ENCODE results near the gene VAV1.
"Not testable (repeated sequence)": the region's sequence is repeated elsewhere in the genome, so short reads cannot be mapped to it uniquely, and the experiment has no call there.

VAV1 gene

DNA sequence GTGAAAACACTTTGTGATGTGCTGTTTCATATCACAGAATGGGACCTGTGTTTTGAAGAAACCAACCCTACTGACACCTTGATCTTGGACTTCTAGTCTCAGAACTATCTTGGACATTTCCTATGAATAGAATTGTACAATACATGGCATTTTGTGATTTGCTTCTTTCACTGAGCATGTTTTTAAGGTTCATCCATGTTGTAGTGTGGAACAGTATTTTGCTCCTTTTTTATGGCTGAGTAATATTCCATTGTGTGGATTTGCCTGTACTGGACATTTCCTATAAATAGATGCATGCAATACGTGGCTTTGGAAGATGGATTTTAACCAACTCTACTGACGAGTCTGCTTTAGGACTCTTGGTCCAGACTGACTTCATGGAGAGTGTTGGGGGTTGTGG, 46.8 kb downstream of the VAV1 start:
- no peak for DNase-seq

DNA sequence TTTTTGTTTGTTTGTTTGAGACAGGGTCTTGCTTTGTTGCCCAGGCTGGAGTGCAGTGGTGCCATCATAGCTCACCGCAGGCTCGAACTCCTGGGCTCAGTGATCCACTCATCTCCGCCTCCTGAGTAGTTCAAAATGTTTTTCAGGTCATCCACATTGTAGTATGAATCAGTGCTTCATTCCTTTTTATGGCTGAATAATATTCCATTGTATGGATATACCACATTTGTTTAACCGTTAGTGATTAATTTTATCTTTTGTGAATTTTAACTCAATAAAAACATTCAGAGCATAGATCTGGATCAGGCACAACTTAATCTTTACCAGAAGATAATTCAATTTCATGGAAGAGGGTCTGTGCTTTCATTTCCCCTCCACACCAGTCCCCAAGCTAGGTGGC, 47.7 kb downstream of the VAV1 start:
- no peak for DNase-seq

DNA sequence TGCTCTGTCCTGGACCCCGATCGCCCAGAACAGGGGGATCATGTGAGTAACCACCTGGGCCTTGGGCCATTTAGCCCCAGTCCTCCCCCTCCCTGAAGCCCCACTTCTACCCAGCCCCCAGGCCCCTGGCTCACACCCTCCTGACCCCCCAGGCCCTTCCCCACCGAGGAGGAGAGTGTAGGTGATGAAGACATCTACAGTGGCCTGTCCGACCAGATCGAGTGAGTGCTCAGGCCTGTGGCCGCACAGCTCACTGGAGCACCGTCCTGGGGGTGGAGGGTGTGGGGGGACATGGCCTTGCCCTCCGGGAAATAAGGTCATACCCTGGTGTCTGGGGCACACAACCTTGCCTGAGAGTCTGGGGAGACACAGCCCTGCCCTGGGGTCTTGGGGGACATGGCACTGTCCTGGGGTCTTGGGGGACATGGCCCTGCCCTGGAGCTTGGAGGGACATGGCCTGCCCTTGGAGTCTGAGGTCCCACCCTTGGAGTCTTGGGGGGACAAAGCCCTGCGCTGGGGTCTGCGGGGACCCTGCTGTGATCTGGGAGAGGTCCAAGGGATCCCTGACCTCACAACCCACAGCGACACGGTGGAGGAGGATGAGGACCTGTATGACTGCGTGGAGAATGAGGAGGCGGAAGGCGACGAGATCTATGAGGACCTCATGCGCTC, 49.3 kb downstream of the VAV1 start:
- DNase-seq, result no peak

DNA sequence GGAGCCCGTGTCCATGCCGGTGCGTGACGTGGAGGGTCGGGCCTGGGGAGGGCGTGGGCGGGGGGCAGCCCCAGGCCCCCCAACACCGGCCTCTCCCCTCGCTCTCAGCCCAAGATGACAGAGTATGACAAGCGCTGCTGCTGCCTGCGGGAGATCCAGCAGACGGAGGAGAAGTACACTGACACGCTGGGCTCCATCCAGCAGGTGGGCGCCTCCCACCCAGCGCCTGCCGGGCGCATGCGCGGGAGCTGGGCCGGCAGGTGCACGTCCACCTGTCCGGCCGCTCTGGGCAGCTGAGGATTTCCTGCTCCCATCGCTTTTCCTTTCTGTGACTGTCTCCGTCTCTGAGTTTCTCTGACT, 49.8 kb downstream of the VAV1 start:
- no peak for DNase-seq

DNA sequence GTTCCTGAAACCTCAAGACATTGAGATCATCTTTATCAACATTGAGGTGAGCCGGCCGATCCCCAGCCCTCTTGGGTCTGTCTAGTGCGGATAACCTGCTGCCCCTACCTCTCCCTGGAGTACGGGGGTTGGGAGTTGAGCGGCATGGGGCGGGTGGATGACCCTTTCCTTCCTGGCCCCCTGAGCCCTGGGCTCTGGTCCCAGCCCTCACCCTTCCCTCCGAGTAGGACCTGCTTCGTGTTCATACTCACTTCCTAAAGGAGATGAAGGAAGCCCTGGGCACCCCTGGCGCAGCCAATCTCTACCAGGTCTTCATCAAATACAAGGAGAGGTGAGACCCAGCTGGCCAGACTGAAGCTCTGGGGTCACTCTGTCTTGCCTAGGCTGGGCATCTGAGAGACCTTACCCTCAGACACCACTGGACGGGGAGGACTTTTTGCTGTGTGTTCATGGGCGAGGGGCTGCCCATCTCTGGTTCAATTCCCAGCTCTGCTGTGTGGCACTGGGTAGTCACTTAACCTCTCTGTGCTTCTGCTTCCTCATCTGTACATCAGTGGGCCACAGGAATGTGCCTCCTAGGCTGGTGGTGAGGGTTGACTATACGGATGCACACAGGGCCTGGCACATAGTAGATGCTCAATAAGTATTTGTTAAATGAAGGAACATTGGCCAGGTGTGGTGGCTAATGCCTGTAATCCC, 52.7 kb downstream of the VAV1 start:
- DNase-seq, result no peak

DNA sequence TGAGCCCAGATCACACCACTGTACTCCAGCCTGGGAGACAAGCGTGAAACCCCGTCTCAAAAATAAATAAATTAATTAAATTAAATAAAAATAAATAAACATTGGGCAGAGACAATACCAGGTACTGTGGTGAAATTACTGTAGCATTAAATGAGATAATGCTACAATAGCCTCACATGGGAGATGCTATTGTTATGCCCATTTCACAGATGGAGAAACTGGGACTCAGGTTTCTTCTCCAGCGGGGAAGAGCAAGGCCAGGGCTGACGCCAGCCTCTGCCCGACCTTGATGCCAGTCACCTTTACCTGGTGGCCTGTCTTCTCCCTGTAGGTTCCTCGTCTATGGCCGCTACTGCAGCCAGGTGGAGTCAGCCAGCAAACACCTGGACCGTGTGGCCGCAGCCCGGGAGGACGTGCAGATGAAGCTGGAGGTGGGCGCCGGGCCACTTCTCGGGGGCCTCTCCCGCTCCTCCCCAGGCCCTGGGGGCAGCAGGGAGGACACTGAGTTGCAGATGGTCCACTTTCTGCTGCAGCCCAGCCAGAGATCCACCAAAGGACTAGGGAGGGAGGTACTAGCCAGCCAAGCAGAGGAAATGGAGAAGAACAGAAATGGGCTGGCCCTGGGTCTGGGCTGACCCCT, 53.9 kb downstream of the VAV1 start:
- DNase-seq, result no peak

DNA sequence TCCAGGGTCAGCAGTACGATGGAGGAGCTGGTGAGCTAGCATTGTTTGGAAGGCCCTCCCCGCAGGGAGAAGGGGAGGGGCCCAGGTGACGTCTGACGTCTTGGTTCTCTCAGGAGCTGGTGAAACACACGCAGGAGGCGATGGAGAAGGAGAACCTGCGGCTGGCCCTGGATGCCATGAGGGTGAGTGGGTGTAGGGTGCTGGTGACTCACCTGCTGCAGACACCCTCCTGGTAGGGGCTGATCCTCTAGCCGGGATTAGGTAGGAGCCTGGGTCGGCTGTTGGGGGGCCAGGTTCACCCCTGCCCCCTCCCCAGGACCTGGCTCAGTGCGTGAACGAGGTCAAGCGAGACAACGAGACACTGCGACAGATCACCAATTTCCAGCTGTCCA, 55.8 kb downstream of the VAV1 start:
- DNase-seq, result no peak

DNA sequence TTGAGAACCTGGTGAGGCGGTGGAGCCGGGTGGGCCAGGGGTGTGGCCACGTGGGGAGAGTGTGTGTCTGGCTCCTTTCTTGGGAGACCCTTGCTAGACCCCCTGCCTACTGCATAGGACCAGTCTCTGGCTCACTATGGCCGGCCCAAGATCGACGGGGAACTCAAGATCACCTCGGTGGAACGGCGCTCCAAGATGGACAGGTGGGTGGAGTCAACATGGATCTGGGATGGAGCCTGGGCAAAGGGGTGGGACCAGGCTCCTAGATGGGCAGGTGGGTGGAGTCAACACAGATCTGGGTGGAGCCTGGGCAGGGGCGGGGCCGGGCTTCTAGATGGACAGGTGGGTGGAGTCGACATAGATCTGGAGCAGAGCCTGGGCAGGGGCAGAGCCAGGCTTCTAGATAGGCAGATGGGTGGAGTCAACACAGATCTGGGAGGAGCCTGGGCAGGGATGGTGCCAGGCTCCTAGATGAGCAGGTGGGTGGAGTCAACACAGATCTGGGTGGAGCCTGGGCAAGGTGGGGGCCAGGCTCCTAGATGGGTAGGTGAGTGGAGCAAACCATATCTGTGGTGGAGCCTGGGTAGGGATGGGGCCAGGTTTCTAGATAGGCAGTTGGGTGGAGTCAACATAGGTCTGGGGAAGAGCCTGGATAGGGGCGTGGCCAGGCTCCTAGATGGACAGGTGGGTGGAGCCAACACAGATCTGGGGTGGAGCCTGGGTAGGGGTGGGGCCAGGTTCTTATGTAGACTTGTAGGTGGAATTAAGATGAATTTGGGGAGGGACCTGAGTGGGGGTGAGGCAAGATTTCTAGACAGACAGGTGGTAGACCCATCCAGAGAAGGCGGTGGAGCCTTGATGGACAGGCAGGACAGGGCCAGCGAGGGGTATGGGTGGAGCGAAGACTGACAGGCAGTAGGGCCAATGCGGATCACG, 56.5 kb downstream of the VAV1 start:
- DNase-seq, result no peak

DNA sequence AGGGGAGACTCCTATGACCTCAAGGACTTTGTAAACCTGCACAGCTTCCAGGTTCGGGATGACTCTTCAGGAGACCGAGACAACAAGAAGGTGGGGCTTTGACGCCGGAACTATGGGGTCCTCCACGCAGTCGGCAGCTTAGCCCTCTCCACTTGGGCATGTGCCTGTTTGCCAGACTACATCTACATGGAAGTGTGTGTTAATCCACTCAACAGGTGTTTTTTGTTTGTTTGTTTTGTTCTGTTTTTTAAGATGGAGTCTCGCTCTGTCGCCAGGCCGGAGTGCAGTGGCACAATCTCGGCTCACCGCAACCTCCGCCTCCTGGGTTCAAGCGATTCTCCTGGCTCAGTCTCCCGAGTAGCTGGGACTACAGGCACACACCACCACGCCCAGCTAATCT, 57.3 kb downstream of the VAV1 start:
- DNase-seq, result not testable (repeated sequence)

DNA sequence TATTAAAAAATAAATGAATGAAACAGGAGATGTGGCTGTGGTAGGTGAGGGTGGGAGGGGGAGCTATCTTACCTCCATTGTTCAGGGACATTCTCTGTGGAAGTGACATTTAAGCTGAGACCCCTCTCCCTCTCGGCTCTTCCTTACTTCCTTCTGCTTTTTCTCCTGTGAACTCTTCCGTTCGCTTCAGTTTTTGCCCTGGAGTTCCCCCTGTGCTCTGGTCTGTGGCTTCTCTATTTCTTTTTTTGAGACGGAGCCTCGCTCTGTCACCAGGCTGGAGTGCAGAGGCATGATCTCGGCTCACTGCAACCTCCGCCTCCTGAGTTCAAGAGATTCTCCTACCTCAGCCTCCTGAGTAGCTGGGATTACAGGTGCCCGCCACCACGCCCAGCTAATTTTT, 58.6 kb downstream of the VAV1 start:
- DNase-seq, result not testable (repeated sequence)

DNA sequence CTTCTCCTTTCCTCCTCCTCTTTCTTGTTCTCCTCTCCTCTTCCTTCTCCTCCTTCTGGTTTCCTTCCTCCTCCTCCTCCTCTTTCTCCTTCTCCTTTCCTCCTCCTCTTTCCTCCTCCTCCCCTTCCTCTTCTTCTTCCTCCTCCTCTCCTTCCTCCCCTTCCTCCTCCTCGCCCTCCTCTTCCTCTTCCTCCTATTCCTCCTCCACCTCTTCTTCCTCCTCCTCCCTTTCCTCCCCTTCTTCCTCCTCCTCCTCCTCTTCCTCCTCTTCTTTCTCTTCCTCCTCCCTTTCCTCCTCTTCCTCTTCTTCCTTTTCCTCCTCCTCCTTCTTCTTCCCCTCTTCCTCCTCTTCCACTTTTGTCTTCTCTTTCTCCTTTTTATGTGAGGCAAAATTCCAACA, 59.9 kb downstream of the VAV1 start:
- DNase-seq, result no peak

DNA sequence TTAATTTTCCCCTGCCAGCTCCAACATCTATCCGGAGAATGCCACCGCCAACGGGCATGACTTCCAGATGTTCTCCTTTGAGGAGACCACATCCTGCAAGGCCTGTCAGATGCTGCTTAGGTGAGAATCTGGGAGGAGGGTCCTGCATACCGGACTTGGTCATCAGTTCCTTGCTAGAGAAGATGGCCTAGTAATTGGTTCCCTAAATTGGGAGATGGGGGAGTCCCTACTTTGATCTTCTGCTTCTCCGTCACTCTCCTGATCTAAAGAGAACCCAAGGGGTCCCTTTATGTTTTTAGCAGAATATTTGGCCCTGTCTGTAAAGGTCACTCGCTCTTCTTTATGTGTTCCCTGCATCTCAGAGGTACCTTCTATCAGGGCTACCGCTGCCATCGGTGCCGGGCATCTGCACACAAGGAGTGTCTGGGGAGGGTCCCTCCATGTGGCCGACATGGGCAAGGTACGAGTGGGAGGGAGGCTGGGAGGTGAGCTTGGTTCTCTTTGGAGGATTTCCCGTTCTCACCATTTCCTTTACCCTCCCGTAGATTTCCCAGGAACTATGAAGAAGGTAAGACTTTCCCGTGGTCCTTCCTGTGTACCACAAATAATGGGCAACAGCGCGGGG, 60.8 kb downstream of the VAV1 start:
- DNase-seq, result no peak

DNA sequence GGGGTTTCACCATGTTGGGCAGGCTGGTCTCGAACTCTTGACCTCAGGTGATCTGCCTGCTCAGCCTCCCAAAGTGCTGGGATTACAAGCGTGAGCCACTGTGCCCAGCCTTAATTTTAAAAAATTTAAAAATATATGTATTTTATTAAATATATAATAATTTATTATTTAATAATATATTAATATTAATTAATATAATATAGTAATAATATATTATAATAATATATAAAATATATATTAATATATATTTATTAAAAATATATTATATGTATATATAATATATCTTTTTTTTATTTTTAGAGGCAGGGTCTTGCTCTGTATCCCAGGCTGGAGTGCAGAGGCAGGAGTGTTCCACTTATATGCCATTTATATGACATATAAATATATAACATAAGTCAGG, 61.9 kb downstream of the VAV1 start:
- DNase-seq, result no peak

DNA sequence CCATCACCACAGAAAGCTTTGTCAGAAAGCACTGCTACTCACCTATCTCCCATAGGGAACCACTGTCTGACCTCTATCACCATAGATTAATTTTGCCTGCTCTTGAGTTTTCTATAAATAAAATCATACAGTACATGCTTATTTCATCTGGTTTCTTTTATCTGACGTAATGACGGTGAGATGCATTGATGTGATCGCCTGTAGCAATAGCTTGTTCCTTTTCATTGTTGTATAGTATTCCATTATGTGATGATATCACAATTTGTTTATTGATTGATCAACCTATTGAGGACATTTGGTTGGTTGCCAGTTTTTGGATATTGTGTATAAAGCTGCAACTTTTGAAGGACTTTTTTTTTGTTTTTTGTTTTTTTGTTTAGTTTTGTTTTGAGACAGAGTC, 63.0 kb downstream of the VAV1 start:
- DNase-seq, result no peak

DNA sequence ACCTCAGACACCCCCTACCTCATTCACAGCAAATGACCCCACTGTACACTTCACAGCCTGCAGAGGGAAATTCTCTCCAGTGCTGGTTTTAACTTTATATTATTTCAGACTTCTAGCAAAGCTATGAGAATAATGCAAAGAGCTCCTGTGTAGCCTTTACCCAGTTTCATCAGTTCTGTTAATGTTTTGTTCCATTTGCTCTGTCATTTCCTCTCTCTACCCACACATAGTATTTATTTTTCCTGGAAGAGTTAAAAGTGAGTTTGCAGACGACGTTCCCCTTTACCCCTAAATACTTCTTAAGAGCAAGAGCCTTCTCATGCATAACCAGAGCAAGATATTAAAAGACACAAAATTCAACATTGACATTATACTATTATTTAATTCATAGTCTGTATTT, 65.0 kb downstream of the VAV1 start:
- DNase-seq, result no peak

DNA sequence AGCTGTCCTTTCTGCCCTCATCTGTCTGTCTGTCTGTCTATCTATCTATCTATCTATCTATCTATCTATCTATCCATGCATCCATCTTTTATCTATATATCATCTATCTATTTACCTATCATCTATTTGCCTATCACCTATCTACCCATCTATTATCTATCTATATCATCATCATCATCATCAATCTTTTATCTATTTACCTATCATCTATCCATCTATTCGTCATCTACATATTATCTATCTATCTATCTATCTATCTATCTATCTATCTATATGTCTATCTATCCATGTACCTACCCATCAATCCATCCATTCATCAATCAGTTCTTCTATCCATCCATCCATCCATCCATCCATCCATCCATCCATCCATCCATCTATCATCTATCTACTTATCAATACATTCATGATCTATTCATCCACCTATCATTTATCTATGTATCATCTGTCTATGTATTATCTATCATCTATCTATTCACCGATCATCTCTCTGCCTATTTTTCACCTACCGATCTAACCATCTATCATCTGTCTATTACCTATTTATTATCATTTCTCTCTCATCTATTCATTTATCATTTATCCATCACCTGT, 65.7 kb downstream of the VAV1 start:
- DNase-seq, result no peak

DNA sequence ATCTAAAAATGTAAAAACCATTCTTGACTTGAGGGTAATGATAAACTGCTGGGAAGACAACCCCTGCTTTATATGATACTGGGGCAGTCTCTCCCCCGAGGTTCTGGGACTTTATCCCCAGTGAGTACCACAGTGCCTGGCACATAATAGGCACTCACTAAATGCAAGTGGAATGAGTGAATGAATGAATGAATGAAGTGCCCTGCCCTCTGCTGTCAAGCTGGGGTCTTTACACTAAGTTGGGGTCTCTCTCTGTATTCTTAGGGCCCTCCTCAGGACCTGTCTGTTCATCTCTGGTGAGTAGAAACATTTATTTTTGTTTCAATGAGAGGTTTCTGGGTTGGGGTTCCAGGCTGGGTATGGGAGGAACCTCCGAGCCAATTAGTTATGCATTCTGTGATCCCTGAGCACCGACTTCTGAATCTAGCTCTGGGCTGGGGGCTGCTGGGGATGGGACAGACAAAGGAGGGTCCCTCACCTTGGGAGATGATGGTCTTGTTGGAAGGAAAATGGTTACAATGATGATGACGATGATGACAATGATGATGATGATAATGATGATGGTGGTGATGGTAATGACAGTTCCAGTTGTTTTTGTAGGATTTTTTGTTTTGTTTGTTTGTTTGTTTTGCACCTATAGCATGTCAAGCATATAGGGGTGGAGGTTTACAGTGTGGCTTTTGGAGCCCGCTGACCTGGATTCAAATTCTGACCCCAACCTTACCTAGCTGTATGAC, 70.5 kb downstream of the VAV1 start:
- DNase-seq, result no peak

DNA sequence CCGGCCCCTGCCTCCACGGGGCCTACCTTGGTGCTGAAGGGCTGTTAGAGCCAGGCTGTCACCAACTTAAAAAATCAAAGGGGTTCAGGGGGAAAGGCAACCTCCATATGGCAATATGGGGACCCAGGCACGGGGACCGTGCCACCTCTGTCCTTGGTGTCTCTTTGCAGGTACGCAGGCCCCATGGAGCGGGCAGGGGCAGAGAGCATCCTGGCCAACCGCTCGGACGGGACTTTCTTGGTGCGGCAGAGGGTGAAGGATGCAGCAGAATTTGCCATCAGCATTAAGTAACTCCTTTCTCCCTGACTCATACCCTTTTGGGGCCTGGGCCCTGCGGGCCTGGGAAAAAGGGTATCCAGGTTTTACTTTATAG, 75.3 kb downstream of the VAV1 start:
- DNase-seq, result no peak

DNA sequence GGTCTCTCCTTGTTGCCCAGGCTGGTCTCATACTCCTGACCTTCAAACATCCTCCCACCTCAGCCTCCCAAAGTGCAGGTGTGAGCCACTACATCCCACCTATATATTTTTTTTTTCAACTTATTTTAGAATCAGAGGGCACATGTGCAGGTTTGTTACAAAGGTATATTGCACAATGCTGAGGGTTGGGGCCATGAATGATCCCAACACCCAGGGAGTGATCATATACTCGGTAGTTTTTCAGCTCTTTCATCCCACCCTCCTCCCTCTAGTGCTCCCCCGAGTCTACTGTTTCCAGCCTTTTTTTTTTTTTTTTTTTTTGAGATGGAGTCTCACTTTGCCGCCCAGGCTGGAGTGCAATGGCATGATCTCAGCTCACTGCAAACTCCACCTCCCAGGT, 76.5 kb downstream of the VAV1 start:
- DNase-seq, result no peak

DNA sequence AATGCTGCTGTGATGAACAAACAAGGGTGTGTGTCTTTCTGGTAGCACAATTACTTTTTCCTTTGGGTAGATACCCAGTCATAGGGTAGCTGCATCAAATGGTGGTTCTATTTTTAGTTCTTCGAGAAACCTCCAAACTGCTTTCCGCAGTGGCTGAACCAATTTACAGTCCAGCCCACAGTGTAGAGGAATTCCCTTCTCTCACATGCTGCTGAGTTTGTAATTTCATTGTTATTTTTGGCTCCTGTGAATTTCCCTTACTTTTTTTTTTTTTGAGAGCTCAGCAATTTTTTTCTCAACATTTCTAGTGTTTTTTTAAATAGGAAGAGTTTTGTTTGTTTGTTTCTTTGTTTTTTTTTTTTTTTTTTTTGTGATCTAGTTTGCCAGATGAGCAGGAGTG, 77.4 kb downstream of the VAV1 start:
- no peak for DNase-seq

DNA sequence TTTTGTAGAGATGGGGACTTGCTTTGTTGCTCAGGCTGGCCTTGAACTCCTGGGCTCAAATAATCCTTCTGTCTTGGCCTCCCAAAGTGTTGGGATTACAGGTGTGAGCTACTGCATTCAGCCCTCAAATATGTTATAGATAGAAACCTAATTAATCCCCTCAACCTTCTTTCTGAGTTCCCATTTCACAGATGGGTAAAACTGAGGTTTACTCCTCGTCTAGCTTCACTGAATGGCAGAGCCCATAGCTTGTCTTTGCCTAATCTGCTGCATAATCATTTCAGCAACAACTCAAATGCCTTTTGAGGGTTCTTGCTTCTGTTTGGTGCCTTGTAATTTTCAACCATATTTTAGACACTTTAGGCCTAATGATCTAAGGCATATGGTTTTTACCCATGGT, 78.9 kb downstream of the VAV1 start:
- no peak for DNase-seq

DNA sequence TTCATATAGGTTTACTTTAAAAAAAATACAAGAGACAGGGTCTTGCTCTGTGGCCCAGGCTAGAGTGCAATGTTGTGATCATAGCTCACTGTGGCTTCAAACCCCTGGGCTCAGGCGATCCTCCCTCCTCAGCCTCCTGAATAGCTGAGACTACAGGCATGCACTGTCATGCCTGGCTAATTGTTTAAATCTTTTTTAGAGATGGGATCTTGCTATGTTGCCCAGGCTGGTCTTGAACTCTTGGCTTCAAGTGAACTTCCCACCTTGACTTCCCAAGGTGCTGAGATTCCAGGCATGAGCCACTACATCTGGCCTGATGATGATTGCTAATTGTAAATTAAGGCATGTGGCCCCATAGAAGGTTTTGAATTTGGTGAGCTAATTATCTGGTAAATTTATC, 79.5 kb downstream of the VAV1 start:
- no peak for DNase-seq

All from HCEC 1CT (cell line).